GM11168 (cell line): ENCODE results near the gene HBA1.
"Not testable (repeated sequence)": the region's sequence is repeated elsewhere in the genome, so short reads cannot be mapped to it uniquely, and the experiment has no call there.

Experiments
- in situ Hi-C: fragments of 300-500 bp; cut with MboI; formaldehyde crosslinking; loops from one replicate; pipeline ENCODE4 v1.12.0; 2022; ENCODE audit warnings: low sequenced_read_pairs; ENCODE audit not compliant: unreplicated experiment

Gene HBA1

DNA sequence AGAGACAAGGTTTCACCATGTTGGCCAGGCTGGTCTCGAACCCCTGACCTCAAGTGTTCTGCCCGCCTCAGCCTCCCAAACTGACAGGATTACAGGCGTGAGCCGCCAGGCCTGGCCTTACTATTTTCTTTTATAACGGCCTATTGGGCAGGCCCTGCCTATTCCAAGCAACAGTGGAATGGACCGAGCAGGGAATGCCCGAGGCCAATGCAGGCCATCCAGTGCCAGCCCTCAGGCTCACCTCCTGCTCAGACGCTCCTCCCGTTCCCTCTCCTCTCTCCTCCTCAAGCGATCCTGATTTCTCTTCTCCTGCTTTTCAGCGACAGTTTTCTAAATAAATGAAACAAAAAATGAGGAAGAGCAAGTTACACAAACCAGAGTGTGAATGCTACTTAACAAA, 16.2 kb downstream of the HBA1 start:
- in situ Hi-C loops, result no loop called here

DNA sequence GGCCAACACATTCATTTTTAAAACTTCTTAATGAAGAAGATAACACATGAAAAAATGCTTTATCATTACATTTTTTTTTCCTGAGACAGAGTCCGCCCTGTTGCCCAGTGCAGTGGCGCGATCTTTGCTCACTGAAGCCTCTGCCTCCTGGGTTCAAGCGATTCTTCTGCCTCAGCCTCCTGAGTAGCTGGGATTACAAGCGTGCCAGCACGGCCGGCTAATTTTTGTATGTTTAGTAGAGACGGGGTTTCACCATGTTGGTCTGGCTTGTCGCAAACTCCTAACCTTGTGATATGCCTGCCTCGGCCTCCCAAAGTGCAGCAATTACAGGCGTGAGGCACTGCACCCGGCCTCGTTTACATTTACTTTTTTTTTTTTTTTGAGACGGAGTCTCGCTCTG, 17.0 kb downstream of the HBA1 start:
- in situ Hi-C loops, result no loop called here

GRCh38 chr16:194516-194915, 18.0 kb downstream of the HBA1 start:
- in situ Hi-C loops, result no loop called here

- in situ Hi-C loops, result no loop called here
Observed at GRCh38 chr16:200388-200787, 23.9 kb downstream of the HBA1 start.

DNA sequence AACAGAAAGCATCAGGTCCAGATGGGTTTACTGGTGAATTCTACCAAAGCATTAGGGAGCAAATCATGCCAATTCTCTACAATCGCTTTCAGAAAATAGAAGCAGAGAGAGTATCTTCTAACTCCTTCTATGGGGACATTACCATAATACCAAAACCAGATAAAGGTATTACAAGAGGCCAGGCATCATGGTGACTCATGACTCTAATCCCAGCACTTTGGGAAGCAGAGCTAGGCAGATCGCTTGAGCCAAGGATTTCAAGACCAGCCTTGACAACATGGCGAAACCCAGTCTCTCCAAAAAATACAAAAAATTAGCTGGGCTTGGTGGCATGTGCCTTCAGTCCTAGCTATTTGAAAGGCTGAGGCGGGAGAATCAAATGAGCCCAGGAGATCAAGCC, 26.8 kb downstream of the HBA1 start:
- in situ Hi-C loops, result no loop called here

GRCh38 chr16:204046-204445, 27.6 kb downstream of the HBA1 start:
- in situ Hi-C loops, result not testable (repeated sequence)

- in situ Hi-C loops, result not testable (repeated sequence)
Observed at GRCh38 chr16:209359-209758, 32.9 kb downstream of the HBA1 start.

DNA sequence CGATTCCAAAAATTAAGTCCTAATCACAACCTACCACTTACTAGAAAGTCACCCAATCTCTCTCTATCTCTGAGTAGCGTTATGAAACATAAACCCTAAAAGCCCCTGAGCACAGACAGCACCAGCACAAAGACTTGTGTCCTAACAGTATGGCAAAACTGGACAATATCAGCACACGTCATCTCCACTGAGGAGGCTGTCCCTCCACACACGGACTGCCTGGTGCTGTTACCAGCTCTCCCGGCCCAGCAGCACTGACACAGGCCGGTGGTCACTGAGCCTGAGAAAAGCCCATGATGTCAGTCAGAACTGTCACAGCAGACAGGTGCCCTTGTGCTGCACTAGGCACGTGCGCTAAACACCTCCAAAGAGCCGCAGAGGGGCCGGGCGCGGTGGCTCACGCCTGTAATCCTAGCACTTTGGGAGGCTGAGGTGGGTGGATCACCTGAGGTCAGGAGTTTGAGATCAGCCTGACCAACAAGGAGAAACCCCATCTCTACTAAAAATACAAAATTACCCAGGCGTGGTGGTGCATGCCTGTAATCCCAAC, 35.2 kb downstream of the HBA1 start:
- in situ Hi-C loops, result not testable (repeated sequence)

DNA sequence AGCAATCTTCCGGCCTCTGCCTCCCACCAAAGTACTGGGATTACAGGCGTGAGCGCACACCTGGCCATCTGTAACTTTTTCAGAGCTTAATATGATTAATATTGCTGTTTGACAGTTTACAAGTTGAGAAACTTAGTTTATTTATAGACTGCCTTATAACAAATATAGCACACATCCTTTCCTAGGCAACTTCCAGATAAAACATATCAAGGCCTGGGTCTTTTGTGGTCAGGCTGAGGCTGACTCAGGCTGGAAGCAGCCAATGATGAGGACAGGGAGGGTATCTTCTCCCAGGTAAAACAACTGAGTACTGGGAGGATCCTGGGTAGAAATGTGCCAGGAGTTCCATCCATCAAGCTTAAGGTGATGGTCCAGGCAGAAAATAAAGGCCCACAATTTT, 36.5 kb downstream of the HBA1 start:
- in situ Hi-C loops, result no loop called here

DNA sequence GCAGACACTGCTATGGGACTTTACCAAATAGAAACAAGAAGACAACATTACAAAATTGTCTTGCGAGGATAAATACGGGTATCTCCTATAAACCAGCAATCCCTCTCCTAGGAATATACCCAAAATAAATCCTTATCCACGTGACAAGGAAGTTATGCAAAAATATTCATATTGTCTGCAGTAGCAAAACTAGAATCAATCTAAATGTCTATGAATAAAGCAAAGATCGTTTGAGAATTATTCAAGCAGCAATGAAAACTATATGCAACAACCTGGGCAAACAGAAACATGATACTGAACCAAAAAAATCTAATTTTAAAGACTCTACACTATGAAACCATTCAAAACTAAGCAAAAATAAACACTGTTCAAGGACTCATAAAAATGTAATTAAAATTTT, 43.5 kb downstream of the HBA1 start:
- in situ Hi-C loops, result loop anchor here (10.0 kb wide), 1 partner anchor 145 kb away; no protein-coding TSS in a partner anchor
